NCI-H2196 (cell line): Measurements from ENCODE around the gene GFI1.

Experiments
- DNase-seq: peaks from one replicate; lab custom pipeline; 2025; ENCODE audit not compliant: unreplicated experiment; lab: John Stamatoyannopoulos, UW

Gene GFI1

DNA sequence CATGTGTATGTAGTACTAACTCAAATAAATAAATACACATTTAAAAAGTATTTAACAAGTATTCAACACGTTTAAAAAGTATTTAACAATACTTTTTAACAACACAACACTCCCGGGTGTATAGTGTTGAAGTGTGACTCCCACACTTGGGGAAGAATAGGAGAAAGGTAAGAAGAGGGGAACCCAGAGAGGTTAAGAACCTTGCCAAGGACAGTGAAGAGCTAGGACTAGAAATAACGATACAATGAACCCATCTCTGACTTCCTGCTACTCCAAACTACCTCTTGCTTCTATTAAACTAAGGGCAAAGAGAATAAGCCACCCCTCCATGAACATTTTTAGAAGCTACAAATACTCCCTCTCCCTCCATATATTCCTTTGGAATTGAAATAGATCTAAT, 1.7 kb upstream of the GFI1 start:
- DNase-seq: no peak

DNA sequence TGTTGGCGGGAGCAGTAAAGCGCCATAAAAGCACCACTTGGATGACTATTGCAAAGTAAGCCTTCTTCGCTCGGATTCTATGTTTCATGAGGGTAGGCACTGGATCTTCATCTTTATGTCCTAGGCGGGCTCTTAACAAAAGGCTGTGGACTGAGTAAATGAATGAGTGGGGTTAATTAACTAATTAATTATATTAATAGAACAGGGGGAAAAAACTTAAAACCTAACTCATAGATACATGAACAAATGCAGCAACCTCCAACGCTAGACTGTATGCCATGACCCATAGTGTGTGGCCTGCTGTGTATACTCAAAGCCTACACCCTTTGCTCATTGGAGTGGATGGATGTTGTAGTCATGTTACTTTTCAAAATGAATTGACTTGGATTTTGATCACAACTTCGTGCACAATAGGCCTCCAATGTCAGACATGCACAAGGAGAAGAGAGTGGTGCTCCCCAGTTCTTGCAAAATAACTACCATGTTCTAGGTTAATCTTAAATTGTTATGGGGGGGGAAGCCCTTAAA, 417 bp upstream of the GFI1 start:
- DNase-seq: no peak

DNA sequence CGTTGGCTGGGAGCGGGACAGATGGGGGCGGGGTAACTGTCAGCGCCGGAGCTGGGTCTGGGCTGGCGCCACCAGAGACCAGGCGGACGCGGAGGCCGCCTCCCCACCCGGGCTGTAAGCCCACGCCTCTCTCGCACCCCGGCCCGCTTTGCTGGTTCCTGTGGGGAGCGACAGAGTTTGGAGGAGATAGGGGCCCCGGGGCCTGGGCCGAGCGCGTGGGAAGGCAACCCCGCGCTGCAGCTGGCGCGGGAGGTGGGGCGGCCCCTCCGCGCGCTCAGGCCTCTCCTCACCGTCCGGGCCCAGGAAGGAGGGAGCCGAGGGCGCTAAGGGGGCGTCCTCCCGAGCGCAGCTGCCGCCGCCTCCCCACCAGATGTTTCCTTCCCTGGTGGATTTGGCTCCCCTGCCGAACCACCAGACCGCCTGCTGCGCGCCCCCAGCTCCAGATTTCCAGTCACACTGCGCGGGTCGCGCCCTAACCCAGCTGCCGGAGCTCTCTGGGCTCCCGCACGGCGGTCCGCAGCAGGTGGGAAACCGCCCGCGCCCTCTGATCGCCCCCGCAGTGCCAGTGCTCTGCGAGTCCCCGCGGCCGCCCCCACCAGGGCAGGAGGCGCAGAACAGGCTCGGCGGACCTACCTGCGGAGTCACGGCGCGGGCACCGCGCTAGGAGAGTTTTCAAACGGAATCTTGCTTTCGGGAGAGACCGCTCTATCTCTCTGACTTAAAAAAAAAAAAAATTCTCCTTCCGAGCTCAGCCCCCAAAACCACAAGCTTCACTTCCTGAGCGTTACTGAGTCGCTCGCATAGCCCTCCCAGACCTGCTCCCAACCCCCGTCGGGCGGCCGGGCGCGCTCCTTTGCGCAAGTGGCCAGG, 1.1 kb downstream of the GFI1 start:
- DNase-seq: peak; percentile 74

DNA sequence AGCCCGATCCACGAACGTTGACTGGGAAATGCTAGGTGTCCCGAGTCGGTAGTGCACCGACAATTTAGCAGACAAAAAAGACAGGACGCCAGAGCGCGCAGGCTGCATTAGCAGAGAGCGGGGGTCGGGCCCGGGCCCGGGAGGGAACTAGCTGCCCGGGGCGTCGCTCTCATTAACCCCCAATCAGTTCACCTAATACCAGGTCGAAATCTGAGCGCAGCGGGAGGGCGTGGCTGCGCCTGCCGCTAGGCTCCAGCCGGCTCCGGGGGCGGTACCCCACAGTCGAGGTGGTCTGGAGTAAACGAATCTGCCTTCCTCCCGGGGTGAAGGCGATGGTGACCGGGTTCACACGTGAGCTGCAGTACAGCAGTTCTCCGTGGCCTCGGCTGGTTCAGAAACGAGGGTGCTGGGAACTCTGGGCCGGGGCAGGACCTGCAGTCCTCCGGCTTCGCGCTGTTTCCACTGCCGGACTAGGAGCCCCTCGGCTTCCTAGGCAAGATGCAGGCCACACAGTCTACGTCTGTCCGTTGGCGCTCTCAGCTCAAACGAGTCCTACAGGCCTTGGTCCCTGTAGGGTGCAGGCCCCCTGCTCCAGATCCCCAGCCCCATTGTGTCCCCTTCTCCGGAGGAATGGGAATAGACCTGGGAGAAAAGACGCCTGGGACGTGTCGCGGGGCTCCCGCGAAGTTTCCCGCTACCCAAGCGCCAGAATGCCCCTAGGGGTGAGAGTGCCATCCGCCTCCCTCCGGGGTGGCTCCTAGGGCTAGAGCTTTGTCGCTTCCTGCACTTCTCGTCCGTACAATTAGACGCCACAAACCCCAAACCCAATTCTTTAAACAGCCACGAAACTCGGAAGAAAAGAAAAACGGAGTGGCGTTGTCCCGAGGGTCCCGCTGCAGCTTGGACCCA, 2.0 kb downstream of the GFI1 start:
- DNase-seq: peak; percentile 43

DNA sequence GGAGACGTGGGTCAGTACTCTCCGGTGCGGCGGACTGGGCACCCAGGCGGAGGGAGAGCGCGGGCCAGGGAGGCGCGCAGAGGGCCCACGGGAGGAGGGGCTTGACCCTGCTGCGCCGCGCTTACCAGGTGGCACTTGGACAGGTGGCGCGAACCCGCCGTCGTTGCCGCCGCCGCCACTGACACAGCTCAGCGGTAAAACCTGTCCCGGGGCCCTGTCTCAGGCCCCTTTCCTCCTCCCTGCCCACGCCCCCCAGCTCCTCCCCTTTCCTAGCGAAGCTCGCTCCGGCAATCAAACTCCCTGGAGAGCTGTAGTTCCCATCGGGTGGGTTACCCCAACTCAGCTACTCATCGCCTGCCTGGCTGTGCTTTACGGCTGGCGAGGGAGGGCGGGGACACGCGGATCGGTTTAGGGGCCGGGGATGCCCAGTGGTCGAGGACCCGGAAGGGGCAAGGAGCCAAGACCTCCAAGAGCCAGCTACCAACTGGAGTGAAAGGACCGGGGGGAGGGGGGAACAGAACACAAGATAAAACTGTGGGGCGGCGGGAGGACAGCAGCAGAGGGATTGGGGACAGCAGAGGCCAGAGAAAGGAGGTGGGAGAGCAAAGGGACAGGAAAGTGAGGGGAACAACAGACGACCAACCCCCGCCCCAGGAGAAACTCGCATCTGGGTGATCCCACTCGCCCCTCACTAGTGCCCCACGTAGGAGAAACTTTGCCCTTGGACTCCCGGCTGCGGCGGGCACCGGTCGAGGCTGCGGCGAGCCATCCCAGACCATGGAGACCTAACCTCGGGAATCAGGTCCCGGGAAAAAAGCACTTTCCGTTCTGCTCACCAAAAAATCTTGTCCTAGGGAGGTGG, 2.9 kb downstream of the GFI1 start:
- DNase-seq: peak; percentile 63

DNA sequence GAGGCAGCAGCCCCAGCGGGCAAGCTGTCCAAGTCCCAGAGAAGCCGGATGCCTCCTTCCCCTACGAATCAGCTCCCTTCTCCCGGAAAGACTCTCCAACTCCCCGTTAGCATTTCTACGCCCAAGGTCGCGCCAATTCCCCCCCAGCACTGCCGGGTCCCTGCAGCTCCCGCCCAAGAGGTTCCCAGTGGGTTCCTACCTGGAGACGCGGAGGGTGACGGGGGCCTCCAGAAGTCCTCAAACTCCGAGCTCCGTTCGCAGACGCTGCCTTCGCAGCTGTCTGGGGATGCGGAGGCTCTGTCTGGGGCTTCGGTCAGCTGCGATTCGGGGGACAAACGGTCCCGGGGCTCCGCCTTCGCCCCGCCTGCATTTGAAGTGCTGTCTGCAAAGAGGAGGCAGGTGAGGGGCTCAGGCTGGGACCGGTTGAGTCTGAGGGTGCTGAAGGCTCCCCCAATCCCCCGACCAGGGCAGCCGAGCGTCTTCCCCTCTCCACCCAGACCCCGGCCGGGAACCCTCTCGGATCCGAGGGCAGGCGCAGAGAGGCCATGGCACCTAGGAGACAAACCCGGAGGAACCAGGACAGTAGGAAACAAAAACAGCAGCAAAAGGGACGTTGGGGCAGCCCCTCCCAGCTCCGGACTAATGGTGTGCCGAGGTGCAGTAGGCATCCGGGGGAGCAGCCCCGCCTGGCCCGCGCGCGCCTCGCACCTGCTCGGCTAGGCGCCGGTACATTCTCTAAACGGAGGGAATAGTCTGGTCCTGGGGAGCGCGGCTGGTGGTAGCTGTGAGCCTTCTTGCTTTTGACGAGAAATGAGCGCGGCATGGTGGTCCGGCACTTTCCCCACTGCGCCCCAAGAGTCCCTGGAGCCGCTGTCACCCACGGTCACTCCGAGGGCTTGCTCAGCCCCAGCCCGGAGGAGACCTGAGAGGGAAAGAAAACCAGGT, 3.8 kb downstream of the GFI1 start:
- DNase-seq: peak; percentile 14

DNA sequence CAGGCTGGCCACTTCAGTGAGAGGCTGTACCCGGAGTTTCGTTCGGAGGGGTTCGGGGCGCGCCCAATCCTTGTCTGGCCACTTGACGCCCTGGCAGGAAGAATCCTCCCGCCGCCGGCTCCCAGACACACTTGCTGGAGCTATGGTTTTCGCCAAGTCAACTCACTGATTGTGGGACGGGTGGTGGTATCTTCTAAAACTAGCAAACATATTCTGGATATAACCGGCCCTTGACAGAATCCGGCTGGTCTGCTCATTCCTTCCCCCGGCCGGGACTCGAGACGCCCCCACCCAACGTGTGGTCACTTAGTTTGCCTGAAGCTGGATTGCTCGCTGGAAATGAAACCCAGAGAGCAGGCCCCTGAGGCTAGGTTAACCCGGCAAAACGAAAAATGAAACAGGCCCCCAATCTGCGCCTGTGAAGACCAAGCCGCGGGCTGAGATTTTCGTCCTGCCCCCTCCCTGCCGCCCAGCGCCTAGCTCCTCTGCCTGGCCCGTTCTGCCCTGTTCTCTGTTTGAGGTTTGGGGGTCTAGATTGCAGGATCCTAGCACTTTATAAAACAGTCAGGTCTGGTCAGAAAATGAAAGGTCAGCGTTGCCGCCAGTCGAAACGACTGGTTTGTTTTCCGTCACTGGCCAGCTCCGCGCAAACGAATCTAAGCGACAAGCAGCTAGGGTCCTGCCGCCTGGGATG, 4.6 kb downstream of the GFI1 start:
- no peak for DNase-seq

DNA sequence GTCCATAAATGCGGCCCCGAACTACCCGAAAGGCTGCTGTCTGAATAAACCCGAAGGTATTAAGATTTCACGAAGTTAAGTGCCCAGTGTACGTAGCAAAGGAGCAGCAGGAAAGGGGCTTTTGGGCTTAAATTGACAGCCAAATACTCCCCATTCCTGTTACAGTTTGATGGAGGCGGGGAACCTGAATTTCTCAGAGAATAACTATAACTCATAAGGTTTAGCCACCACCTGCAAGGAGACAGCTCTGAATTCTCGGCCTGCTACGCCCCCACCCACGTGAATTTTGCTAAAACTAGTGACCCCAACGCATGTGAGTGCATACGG, 5.2 kb downstream of the GFI1 start:
- no peak for DNase-seq

DNA sequence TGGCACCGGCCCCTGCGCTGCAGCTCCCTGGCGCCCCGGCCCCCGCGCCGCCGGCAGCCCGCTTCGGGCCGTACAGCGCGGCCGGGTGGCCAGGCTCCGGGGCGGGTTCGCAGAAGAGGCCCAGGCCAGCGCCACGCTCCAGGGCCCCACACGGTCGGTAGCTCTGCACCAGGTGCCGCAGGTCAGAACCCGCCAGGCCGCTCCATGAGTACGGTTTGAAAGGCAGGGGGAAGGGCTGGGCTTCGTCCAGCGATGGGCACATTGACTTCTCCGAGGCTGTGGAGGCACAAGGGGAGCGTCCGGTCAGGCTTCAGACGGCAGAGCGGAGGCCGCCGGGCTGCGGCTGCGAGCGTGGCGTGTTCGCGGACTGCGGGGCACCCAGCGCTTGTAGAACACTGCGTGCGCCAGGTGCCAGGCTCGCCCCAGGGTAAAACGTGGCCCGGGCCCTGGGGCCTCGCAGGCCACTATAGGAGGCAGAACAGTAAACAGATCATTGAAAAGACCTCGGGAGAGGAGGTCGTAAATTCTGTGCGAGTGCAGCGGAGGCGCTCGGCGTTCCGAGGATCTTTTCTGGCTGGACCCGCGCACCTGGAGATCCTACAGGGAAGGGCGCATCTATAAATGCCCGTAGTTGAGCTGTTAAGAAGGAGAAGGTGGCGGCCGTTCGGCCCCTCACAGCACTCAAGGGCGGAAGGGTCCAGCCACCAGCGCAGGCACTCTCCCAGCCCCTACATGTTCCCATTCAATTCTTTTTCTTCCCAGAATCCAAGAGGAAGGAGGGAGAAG, 5.7 kb downstream of the GFI1 start:
- DNase-seq: no peak

DNA sequence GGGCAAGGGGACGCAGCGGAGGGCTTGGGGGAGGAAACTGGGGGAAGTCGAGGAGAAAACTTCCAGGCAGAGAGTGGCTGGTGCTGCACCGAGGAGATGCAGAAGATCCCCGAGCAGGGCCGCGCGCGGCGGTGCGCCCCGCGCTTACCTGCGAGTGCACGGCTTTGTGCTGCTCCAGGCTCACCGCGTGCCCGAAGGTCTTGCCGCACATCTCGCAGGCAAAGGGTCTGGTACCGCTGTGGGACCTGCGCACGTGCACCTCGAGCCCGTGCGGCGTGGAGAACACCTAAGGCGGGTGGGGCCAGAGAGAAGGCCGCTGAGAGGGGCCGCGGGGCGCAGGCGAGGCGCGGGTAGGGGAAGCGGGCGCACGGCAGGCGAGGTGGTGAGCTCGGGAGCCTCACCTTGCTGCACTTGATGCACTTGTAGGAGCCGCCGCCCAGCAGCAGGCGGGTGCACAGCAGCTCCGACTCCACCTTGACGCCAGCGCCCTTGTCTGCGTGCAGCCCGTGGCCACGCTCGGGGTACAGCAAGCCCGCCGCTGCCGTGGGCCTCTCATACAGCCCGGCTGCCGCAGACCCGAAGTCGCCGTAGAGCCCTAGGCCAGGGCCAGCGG, 6.4 kb downstream of the GFI1 start:
- no peak for DNase-seq

DNA sequence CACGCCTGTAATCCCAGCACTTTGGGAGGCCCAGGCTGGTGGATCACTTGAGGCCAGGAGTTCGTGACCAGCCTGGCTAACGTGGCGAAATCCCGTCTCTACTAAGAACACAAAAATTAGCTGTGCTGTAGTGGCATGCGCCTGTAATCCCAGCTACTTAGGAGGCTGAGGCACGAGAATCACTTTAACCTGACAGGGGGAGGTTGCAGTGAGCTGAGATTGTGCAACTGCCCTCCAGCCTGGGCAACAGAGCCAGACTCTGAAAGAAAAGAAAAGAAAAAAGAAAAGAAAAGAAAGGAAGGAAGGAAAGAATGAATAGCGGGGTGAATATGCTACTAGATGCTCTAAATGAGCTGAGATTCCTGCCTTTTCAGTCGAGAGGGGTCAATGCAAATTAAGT, 7.1 kb downstream of the GFI1 start:
- DNase-seq: no peak

DNA sequence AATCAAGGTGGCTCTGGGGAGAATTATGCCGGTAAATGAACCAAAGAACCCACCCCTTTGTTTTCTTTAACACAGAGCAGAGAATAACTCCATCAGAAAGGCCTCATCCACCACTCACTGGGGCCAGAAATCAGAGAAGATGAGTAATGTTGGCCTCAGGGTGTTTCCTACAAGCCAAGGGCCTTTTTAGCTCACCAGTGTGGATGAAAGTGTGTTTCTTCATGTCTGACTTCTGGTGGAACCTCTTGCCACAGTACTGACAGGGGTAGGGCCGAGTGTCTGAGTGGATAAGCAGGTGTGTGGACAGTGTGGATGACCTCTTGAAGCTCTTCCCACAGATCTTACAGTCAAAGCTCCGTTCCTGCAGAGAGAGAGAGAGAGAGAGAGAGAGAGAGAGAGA, 8.3 kb downstream of the GFI1 start:
- no peak for DNase-seq

DNA sequence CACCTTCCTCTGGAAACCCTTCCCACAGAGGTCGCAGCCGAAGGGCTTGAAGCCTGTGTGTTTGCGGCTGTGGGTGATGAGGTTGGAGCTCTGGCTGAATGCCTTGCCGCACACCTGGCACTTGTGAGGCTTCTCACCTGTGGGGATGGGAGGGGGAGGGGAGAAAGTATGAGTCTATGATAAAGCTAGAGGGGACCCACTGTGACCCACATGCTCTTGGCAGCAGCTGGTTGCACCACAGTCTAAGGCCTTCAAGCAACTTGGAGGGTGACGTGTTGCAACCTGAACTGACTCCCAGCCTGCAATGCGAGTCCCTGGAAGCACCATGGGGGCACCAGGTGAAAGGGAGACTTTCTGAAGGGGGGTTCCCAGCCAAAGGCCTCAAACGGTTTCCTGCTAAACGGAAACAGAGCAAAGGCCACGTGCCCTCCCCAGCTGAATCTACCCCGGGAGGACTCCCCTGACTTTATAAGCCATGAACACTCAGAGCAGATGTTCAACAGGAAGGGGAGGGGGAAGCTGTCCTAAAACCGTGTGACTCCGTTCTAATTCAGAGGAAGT, 10.6 kb downstream of the GFI1 start:
- peak; percentile 16 for DNase-seq

DNA sequence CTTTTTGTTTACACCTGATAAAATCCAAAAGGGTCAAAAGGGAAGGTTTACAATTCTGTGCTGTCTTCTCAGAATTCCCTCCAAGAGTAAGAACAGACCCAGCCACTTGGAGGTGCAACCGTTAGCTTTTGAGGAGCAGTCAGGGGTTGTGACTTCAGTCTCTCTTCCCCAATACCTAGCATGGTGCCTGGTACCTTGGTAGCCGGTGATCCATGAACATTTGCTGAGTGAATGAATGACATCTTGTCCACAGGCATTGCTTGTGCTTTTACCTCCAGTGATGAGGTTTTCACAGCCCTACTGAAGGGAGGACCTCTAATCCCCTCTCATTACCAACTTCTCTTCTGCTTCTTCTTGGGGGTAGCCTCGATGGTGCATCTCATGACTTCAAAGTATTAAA, 11.7 kb downstream of the GFI1 start:
- DNase-seq: no peak

DNA sequence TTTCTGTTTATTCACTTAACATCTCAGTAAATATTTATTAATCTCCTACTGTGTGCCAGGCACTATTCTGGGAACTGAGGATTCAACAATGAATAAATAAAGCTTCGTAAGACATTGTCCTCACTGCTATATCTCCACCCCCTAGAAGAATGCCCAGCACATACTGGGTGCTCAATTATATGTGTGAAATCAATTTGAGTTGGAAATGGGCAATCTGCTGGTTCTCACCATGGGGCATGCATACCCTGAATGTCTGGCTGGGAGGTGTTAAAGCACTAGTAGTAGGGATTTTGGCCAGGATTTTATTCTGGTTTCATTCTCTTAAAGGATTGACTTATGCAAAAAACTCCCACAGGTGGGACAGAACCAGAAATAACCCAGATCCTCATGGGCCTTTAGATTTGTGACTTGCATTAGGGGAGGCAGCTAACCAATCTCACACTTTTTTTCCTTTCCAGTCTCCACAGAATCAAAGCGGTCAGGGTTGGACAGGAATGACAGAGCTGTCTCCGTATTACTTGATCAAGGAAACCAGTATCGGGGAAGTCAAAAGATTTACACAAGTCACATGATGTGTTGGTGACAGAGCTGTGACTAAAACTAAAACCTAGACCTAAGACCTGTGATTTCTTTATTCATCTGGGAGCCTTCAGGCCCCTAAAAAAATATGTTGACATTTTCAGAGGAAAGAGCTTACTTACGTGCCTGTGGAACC, 12.8 kb downstream of the GFI1 start:
- DNase-seq: no peak

DNA sequence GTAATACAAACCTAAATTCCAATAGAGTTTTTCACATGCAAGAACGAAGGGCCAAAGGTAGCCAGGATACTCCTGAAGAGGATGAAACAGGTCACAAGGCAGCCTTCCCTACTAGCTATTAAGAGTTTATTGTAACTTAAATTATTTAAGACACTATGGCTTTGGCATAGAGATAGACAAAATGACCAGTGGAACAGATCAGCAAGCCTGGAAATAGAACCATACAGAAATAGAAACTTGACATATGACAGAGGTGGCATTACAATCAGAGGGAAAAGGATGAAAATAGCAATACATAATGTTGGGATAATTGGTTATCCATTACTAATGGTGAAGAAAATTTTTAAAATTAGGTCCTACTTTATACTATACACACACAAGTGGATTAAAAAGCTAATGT, 16.5 kb downstream of the GFI1 start:
- no peak for DNase-seq

DNA sequence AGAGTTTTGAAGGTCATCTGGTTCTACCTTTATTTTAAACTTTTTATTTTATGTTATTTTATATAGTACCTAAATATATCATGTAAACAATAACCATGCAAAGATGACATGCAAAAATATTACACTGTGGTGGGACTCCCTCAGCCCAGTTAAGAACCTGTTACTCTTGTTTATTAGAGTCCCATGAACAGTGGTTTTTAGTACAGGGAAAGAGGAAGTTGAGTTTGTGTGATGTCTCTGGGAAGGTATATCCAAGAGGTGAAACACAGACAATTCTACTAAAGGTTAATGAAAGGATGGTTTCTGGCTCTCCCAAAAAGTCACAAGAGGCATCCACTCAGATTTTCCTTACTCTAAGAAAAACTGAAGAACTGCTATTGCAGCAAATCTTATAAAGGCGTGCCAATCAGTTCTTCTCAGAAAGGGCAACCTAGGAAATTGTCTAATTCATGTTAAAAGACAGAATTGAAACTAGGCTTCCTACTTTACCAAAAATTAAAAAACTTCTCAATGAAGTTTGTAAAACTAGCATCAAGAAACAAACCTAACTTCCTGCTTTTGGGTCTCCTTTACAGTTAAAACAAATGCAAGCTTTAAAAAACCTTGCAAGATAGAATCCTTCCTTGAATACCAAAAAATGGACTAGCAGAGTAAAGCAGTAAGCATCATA, 19.9 kb downstream of the GFI1 start:
- no peak for DNase-seq
